Suprapubic skin (tissue), 4 donors: ENCODE data around the gene SESN2. TPM values are rescaled to one million over a fixed set of nuclear protein-coding genes. Genes with fewer than 3 reads are reported as not detected.

Source experiments
- DNase-seq, 2 donors: peaks; one replicate each; pipeline ENCODE4 v3.0.0-alpha.2; 2019; ENCODE audit warnings: low spot score in 2 of 2
- H3K27ac ChIP-seq: fragments of 200-600 bp; sonication (generic); one replicate; pipeline ENCODE4 v1.5.1; 2019
- H3K27me3 ChIP-seq: fragments of 200-600 bp; sonication (generic); one replicate; pipeline ENCODE4 v1.5.1; 2019
- H3K36me3 ChIP-seq: fragments of 200-600 bp; sonication (generic); one replicate; pipeline ENCODE4 v1.5.1; 2019
- H3K4me1 ChIP-seq: fragments of 200-600 bp; sonication (generic); one replicate; pipeline ENCODE4 v1.5.1; 2019
- H3K4me3 ChIP-seq: fragments of 200-600 bp; sonication (generic); one replicate; pipeline ENCODE4 v1.5.1; 2019; ENCODE audit warnings: mild to moderate bottlenecking
- H3K9me3 ChIP-seq: fragments of 200-600 bp; sonication (generic); one replicate; pipeline ENCODE4 v1.5.1; 2019
- CTCF ChIP-seq, 2 donors: fragments of 200-600 bp in 1 of 2; fragments of 450-650 bp in 1 of 2; sonication (generic) in 1 of 2; IDR thresholded peaks; one replicate each; pipeline ENCODE4 v1.5.1; 2016 to 2019; ENCODE audit warnings: antibody characterized with exemption in 2 of 2, mild to moderate bottlenecking in 1 of 2, moderate library complexity in 1 of 2
- EP300 ChIP-seq: sonication (generic); formaldehyde crosslinking; IDR thresholded peaks from one replicate; pipeline ENCODE4 v1.6.1; 2017; ENCODE audit warnings: antibody characterized with exemption
- POLR2A ChIP-seq, 2 donors: fragments of 450-650 bp; IDR thresholded peaks; one replicate each; pipeline ENCODE4 v1.6.1; 2017; ENCODE audit warnings: antibody characterized with exemption in 2 of 2, mild to moderate bottlenecking in 2 of 2, moderate library complexity in 2 of 2
- POLR2AphosphoS5 ChIP-seq, 3 donors: sonication (generic); formaldehyde crosslinking; IDR thresholded peaks; one replicate each; pipeline ENCODE4 v1.6.1; 2017; ENCODE audit warnings: antibody characterized with exemption in 3 of 3
- WGBS: methylation state at CpG from one replicate; pipeline ENCODE4 v1.1.5; 2018; 5-methylcytosine and 5-hydroxymethylcytosine counted together
- total RNA-seq, 4 donors: library from RNA; depleted of rRNA; stranded (reverse); fragments of >200 nt; gene quantifications; one replicate each; pipeline ENCODE4 v1.1.0, GENCODE V29; 2016

The SESN2 gene
- total RNA-seq, 4 donors from 2014 or later: 7.4 to 12.1 (median 7.5) TPM

DNA sequence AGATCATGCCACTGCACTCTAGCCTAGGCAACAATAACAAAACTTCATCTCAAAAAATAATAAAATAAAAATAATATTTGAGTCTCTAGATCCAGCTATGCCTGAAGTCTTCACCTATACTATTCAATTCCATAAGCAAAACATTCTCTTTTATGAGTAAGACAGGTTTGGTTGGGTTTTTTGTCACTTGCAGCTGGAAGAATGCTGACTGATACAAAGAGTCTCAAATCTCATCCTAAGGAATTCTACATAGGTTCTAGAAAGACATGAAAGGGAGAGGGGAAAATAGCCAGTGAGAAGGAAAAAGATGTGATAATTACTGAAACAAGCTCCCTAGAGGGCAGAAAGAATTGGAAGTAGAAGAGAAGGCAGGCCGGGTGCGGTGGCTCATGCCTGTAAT, 39.1 kb downstream of the SESN2 start:
- Histone ChIP-seq H3K4me3 (no peak overlapping the region), H3K4me1 (no peaks in the 10 kb centered on the region), H3K27ac (no peak overlapping the region), H3K27me3 (no peaks in the 10 kb centered on the region), H3K9me3 (no peaks in the 10 kb centered on the region), H3K36me3 (no peaks in the 10 kb centered on the region)
- TF ChIP-seq CTCF (IDR thresholded peaks at IDR 0.05) (no peak), POLR2AphosphoS5 (IDR thresholded peaks at IDR 0.05) (no peak), EP300 (no peak), POLR2A (IDR thresholded peaks at IDR 0.05) (no peak)
- DNase-seq: no peak
- 84% methylated on average over 2 of the region's 2 CpGs for WGBS

GRCh38 chr1:28301368-28302174, 42.3 kb downstream of the SESN2 start:
- no peak overlapping the region for H3K4me3 ChIP-seq
- no peak for DNase-seq
- H3K36me3 ChIP-seq: no peaks in the 10 kb centered on the region
- H3K27ac ChIP-seq: no peak overlapping the region
- no peaks in the 10 kb centered on the region for H3K27me3 ChIP-seq
- no peaks in the 10 kb centered on the region for H3K4me1 ChIP-seq
- TF ChIP-seq EP300 (no peak), POLR2A (IDR thresholded peaks at IDR 0.05) (no peak), CTCF (IDR thresholded peaks at IDR 0.05) (no peak), POLR2AphosphoS5 (IDR thresholded peaks at IDR 0.05) (no peak)
- H3K9me3 ChIP-seq: no peaks in the 10 kb centered on the region
- 45% methylated on average over 7 of the region's 7 CpGs for WGBS

DNA sequence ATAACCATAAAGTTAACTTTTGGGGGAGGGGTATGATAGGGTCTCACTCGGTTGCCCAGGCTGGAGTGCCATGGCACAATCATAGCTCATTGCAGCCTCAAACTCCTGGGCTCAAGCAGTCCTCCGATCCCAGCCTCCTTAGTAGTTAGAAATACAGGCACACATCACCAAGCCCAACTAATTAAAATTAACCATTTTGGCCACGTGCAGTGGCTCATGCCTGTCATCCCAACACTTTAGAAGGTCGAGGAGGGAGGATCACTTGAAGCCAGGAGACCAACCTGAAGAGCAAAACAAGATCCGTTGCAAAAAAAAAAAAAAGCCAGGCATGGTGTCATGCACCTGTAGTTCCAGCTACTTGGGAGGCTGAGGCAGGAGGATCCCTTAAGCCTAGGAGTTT, 42.9 kb downstream of the SESN2 start:
- TF ChIP-seq CTCF (IDR thresholded peaks at IDR 0.05) (no peak), EP300 (no peak), POLR2AphosphoS5 (IDR thresholded peaks at IDR 0.05) (no peak), POLR2A (IDR thresholded peaks at IDR 0.05) (no peak)
- 66% methylated on average over 5 of the region's 5 CpGs for WGBS
- DNase-seq: no peak
- Histone ChIP-seq H3K9me3 (no peaks in the 10 kb centered on the region), H3K27ac (no peak overlapping the region), H3K4me3 (no peak overlapping the region), H3K27me3 (no peaks in the 10 kb centered on the region), H3K36me3 (no peaks in the 10 kb centered on the region), H3K4me1 (no peaks in the 10 kb centered on the region)

- H3K36me3 ChIP-seq: no peaks in the 10 kb centered on the region
- TF ChIP-seq POLR2AphosphoS5 (IDR thresholded peaks at IDR 0.05) (no peak), POLR2A (IDR thresholded peaks at IDR 0.05) (no peak), EP300 (no peak), CTCF (IDR thresholded peaks at IDR 0.05) (no peak)
- WGBS: 63% methylated on average over 2 of the region's 2 CpGs
- H3K9me3 ChIP-seq: no peaks in the 10 kb centered on the region
- H3K27me3 ChIP-seq: no peaks in the 10 kb centered on the region
- H3K4me3 ChIP-seq: no peak overlapping the region
- H3K4me1 ChIP-seq: no peaks in the 10 kb centered on the region
- no peak for DNase-seq
- H3K27ac ChIP-seq: no peak overlapping the region
These were observed 47.1 kb downstream of the SESN2 start for GRCh38 chr1:28306301-28306949.

GRCh38 chr1:28308750-28309149, 49.4 kb downstream of the SESN2 start:
- no peak for TF ChIP-seq EP300
- no peak for TF ChIP-seq CTCF (IDR thresholded peaks at IDR 0.05)
- TF ChIP-seq POLR2AphosphoS5 (IDR thresholded peaks at IDR 0.05): no peak
- no peak for TF ChIP-seq POLR2A (IDR thresholded peaks at IDR 0.05)
- no peak overlapping the region for H3K4me3 ChIP-seq
- DNase-seq: no peak
- no peaks in the 10 kb centered on the region for H3K27me3 ChIP-seq
- no peaks in the 10 kb centered on the region for H3K9me3 ChIP-seq
- no peaks in the 10 kb centered on the region for H3K36me3 ChIP-seq
- WGBS: 97% methylated on average over 3 of the region's 3 CpGs
- no peaks in the 10 kb centered on the region for H3K4me1 ChIP-seq
- no peak overlapping the region for H3K27ac ChIP-seq
